Smooth muscle cell (in vitro differentiated cells): ENCODE data around the gene MCCC2. TPM values are rescaled to one million over a fixed set of nuclear protein-coding genes. Genes with fewer than 3 reads are reported as not detected.

Source experiments
- DNase-seq: peaks from one replicate; lab custom pipeline; 2025; ENCODE audit not compliant: unreplicated experiment; lab: John Stamatoyannopoulos, UW
- H2AFZ ChIP-seq: fragments of 200-600 bp; sonication (generic); 2 replicates; pipeline ENCODE4 v1.6.0; 2016; ENCODE audit warnings: antibody characterized with exemption, low read depth, mild to moderate bottlenecking
- H3F3A ChIP-seq: fragments of 200-600 bp; sonication (generic); 2 replicates; pipeline ENCODE4 v1.6.0; 2017; ENCODE audit warnings: antibody characterized with exemption, low read depth
- H3K27ac ChIP-seq: fragments of 200-600 bp; sonication (generic); 2 replicates; pipeline ENCODE4 v1.5.1; 2016; ENCODE audit warnings: low read depth, mild to moderate bottlenecking
- H3K27me3 ChIP-seq: fragments of 200-600 bp; sonication (generic); 2 replicates; pipeline ENCODE4 v1.6.1; 2016; ENCODE audit warnings: low read depth, mild to moderate bottlenecking
- H3K36me3 ChIP-seq: fragments of 200-600 bp; sonication (generic); 2 replicates; pipeline ENCODE4 v1.5.1; 2016; ENCODE audit warnings: low read depth
- H3K4me1 ChIP-seq: fragments of 200-600 bp; sonication (generic); 2 replicates; pipeline ENCODE4 v1.5.1; 2016; ENCODE audit warnings: low read depth
- H3K4me2 ChIP-seq: fragments of 200-600 bp; sonication (generic); 2 replicates; pipeline ENCODE4 v1.6.0; 2016; ENCODE audit warnings: mild to moderate bottlenecking
- H3K4me3 ChIP-seq: fragments of 200-600 bp; sonication (generic); 2 replicates; pipeline ENCODE4 v1.5.1; 2016; ENCODE audit warnings: mild to moderate bottlenecking
- H3K79me2 ChIP-seq: fragments of 200-600 bp; sonication (generic); 2 replicates; pipeline ENCODE4 v1.6.0; 2016; ENCODE audit warnings: low read depth, mild to moderate bottlenecking
- H3K9ac ChIP-seq: fragments of 200-600 bp; sonication (generic); 2 replicates; pipeline ENCODE4 v1.6.0; 2016; ENCODE audit warnings: low read depth
- H3K9me3 ChIP-seq: fragments of 200-600 bp; sonication (generic); replicated peaks from 2 replicates; pipeline ENCODE4 v1.5.1; 2016; ENCODE audit warnings: low read depth
- H4K20me1 ChIP-seq: fragments of 200-600 bp; sonication (generic); 2 replicates; pipeline ENCODE4 v1.6.0; 2016; ENCODE audit warnings: low read depth
- WGBS: methylation state at CpG from one replicate; pipeline ENCODE4 v1.1.7; 2016; ENCODE audit warnings: low lambda C conversion rate; 5-methylcytosine and 5-hydroxymethylcytosine counted together
- polyA plus RNA-seq: library from polyadenylated mRNA; unstranded; fragments of >200 nt; fragmentation: Nextera tagmentation; extraction: Ambion mirVana; gene quantifications from 2 replicates; pipeline ENCODE4 v1.2.1, GENCODE V29; 2016
- total RNA-seq: library from RNA; depleted of rRNA; stranded (reverse); fragments of >200 nt; gene quantifications from 2 replicates; pipeline ENCODE4 v1.2.3, GENCODE V29; 2014
- TF ChIP-seq, protein P1 (sequence below): fragments of 200-600 bp; sonication (generic); IDR thresholded peaks from 2 replicates; pipeline ENCODE4 v1.5.1; 2017; ENCODE audit warnings: borderline replicate concordance, mild to moderate bottlenecking, antibody characterized with exemption; ENCODE audit not compliant: insufficient read depth, poor library complexity, severe bottlenecking

Gene MCCC2
- total and polyA plus RNA-seq, 2 experiments from 2014 or later: 5.5 to 9.7 TPM

DNA sequence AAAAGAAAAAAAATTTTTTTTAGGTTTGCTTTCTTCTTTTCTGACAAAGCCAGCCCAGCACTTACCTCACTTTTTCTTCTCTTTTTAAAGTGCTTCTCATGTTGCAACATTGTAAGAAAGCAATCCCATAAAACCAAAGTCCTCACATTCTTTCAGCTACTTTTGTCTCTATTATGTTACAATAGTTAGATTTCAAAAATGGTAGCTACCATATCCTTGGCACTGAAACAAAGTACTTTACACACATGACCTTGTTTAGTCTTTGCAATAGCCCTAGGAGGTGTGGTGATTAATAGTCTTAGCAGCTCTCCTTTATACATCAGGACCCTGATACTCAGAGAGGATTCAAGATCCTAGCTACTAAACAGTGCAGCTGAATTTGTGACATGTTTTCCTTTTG lies 108.5 kb downstream of the MCCC2 start:
- H3K4me1 ChIP-seq: peaks cover 13% of the 10 kb centered on the region
- no peaks in the 10 kb centered on the region for H3K79me2 ChIP-seq
- H3K9me3 ChIP-seq: no peaks in the 10 kb centered on the region
- TF ChIP-seq, protein P1, sequence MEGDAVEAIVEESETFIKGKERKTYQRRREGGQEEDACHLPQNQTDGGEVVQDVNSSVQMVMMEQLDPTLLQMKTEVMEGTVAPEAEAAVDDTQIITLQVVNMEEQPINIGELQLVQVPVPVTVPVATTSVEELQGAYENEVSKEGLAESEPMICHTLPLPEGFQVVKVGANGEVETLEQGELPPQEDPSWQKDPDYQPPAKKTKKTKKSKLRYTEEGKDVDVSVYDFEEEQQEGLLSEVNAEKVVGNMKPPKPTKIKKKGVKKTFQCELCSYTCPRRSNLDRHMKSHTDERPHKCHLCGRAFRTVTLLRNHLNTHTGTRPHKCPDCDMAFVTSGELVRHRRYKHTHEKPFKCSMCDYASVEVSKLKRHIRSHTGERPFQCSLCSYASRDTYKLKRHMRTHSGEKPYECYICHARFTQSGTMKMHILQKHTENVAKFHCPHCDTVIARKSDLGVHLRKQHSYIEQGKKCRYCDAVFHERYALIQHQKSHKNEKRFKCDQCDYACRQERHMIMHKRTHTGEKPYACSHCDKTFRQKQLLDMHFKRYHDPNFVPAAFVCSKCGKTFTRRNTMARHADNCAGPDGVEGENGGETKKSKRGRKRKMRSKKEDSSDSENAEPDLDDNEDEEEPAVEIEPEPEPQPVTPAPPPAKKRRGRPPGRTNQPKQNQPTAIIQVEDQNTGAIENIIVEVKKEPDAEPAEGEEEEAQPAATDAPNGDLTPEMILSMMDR: no peak
- no peak overlapping the region for H3K9ac ChIP-seq
- DNase-seq: no peak
- H3K4me3 ChIP-seq: no peak overlapping the region
- H3K4me2 ChIP-seq: peak overlapping the region; percentile 12
- H2AFZ ChIP-seq: no peak overlapping the region
- H4K20me1 ChIP-seq: no peaks in the 10 kb centered on the region
- no peak overlapping the region for H3K27ac ChIP-seq
- no peaks in the 10 kb centered on the region for H3K36me3 ChIP-seq
- no peaks in the 10 kb centered on the region for H3K27me3 ChIP-seq
- peaks cover 6% of the 10 kb centered on the region for H3F3A ChIP-seq

DNA sequence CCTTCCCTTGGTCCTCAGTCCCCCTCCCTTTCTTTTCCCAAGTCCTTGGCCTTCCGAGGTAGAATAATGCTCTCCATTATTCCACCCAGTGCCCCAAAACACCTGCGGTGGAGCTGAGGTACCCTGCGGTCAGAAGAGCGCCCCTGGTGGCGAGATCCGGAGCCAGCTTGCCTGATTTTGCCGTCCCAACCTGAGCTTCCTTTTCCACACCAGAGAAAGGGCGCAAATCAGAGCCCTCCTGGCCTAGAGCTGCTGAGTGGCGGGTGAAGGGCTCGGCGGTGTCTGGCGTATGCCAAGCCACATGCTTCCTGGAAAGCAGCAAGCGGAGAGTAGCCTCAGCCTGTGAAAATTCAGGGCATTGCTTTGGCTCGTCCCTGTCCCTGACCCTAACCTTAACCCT lies 110.8 kb downstream of the MCCC2 start:
- peaks cover 6% of the 10 kb centered on the region for H3F3A ChIP-seq
- H3K4me1 ChIP-seq: peaks cover 13% of the 10 kb centered on the region
- H3K4me2 ChIP-seq: no peak overlapping the region
- DNase-seq: no peak
- H3K27ac ChIP-seq: no peak overlapping the region
- TF ChIP-seq, protein P1: peak; percentile 42
- no peaks in the 10 kb centered on the region for H3K36me3 ChIP-seq
- no peaks in the 10 kb centered on the region for H3K9me3 ChIP-seq
- no peaks in the 10 kb centered on the region for H3K27me3 ChIP-seq
- no peaks in the 10 kb centered on the region for H4K20me1 ChIP-seq
- no peak overlapping the region for H2AFZ ChIP-seq
- H3K4me3 ChIP-seq: no peak overlapping the region
- no peaks in the 10 kb centered on the region for H3K79me2 ChIP-seq
- no peak overlapping the region for H3K9ac ChIP-seq
- WGBS: 47% methylated on average over 14 of the region's 14 CpGs

DNA sequence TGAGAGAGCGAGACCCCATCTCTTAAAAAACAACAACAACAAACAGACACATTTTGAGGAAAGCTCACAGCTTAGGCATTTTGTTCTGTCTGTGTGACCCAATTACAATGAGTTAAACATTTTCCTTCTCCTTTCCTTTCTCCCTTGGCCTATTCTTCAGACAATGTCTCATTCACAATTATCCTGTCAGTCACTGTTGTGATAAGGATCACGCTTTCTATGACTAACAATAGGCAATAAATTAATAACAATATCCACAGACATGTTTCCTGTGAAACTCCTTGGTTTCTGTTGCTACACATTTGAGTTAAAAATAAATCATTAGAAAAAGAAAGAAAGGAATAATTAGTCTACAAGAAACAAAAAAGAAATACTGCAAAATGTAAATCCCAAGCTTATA lies 112.1 kb downstream of the MCCC2 start:
- H3K4me3 ChIP-seq: no peak overlapping the region
- no peaks in the 10 kb centered on the region for H3K36me3 ChIP-seq
- no peak overlapping the region for H3K9ac ChIP-seq
- no peak overlapping the region for H3K27ac ChIP-seq
- H3K9me3 ChIP-seq: no peaks in the 10 kb centered on the region
- DNase-seq: no peak
- no peaks in the 10 kb centered on the region for H4K20me1 ChIP-seq
- no peaks in the 10 kb centered on the region for H3K27me3 ChIP-seq
- H3F3A ChIP-seq: peaks cover 6% of the 10 kb centered on the region
- H3K4me2 ChIP-seq: no peak overlapping the region
- peaks cover 7% of the 10 kb centered on the region for H3K4me1 ChIP-seq
- TF ChIP-seq, protein P1: no peak
- WGBS: 84% methylated on average over 2 of the region's 2 CpGs
- H2AFZ ChIP-seq: no peak overlapping the region
- no peaks in the 10 kb centered on the region for H3K79me2 ChIP-seq

DNA sequence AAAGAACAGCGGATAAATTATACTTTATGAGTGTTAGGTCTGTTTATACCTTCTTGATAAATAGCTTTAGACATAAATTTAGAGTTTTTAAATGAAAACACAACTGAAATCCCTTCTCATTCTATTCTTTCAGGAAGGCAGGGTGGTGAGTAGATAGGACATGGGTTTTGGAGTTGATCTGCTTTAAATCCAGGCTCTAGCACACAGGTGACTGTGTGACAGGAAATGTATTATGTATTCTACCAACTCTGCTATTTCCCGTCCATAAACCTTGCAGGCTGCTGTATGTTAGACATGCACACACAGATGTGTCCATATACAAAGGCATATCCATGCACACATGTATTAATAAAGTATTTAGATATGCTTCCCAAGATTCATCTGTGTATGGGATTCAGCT lies 112.6 kb downstream of the MCCC2 start:
- 86% methylated on average over 2 of the region's 2 CpGs for WGBS
- TF ChIP-seq, protein P1: no peak
- H3K9me3 ChIP-seq: no peaks in the 10 kb centered on the region

More for the DNA sequence above, 112.6 kb downstream of the MCCC2 start:
- DNase-seq: no peak
- Histone ChIP-seq H3K4me2 (no peak overlapping the region), H3K79me2 (no peaks in the 10 kb centered on the region), H3K4me3 (no peak overlapping the region), H3K27me3 (no peaks in the 10 kb centered on the region), H3K27ac (no peak overlapping the region), H3K4me1 (peaks cover 2% of the 10 kb centered on the region), H4K20me1 (no peaks in the 10 kb centered on the region), H3F3A (peaks cover 6% of the 10 kb centered on the region), H3K36me3 (no peaks in the 10 kb centered on the region), H2AFZ (no peak overlapping the region), H3K9ac (no peak overlapping the region)
